OCI-LY1 (cell line): ENCODE results near the gene NFIB.

Experiments used
- H2AFZ ChIP-seq: fragments of 200-600 bp; sonication (generic), shearing (Covaris generic); 2 replicates; pipeline ENCODE4 v1.6.0; 2014; ENCODE audit warnings: antibody characterized with exemption, mild to moderate bottlenecking, low read length
- H3F3A ChIP-seq: fragments of 200-600 bp; sonication (generic), shearing (Covaris generic); 2 replicates; pipeline ENCODE4 v1.6.0; 2014; ENCODE audit warnings: mild to moderate bottlenecking, antibody characterized with exemption, low read length, moderate library complexity; ENCODE audit not compliant: insufficient read depth
- H3K27ac ChIP-seq: fragments of 200-600 bp; sonication (generic); 2 replicates; pipeline ENCODE4 v1.5.1; 2014; ENCODE audit warnings: low read length, mixed run types, mild to moderate bottlenecking, low read depth; ENCODE audit not compliant: poor library complexity, severe bottlenecking
- H3K27me3 ChIP-seq: fragments of 200-600 bp; sonication (generic); 2 replicates; pipeline ENCODE4 v1.6.0; 2014; ENCODE audit warnings: antibody characterized with exemption, mild to moderate bottlenecking, low read length, moderate library complexity; ENCODE audit not compliant: insufficient read depth
- H3K36me3 ChIP-seq: fragments of 200-600 bp; sonication (generic); 2 replicates; pipeline ENCODE4 v1.6.1; 2014; ENCODE audit warnings: mild to moderate bottlenecking, antibody characterized with exemption, low read length, moderate library complexity, mixed read lengths; ENCODE audit not compliant: insufficient read depth
- H3K4me1 ChIP-seq: fragments of 200-600 bp; sonication (generic); 2 replicates; pipeline ENCODE4 v1.5.1; 2014; ENCODE audit warnings: mild to moderate bottlenecking, low read length, moderate library complexity; ENCODE audit not compliant: insufficient read depth, severe bottlenecking
- H3K4me2 ChIP-seq: fragments of 200-600 bp; sonication (generic), shearing (Covaris generic); 2 replicates; pipeline ENCODE4 v1.6.1; 2014; ENCODE audit warnings: low read length
- H3K4me3 ChIP-seq: fragments of 200-600 bp; sonication (generic); 2 replicates; pipeline ENCODE4 v1.5.1; 2014; ENCODE audit warnings: low read length, low read depth, mild to moderate bottlenecking, mixed read lengths; ENCODE audit not compliant: poor library complexity, severe bottlenecking
- H3K79me2 ChIP-seq: fragments of 200-600 bp; shearing (Covaris generic); 2 replicates; pipeline ENCODE4 v1.6.1; 2016; ENCODE audit warnings: mixed run types, low read length, mixed read lengths; ENCODE audit not compliant: insufficient read depth
- H3K9ac ChIP-seq: fragments of 200-600 bp; sonication (generic), shearing (Covaris generic); 2 replicates; pipeline ENCODE4 v1.6.1; 2014; ENCODE audit warnings: mild to moderate bottlenecking, low read length, mixed read lengths
- H3K9me2 ChIP-seq: fragments of 200-600 bp; sonication (generic), shearing (Covaris generic); 2 replicates; pipeline ENCODE4 v1.6.1; 2014; ENCODE audit warnings: low read depth, mild to moderate bottlenecking, low read length, mixed read lengths
- H3K9me3 ChIP-seq: fragments of 200-600 bp; shearing (Covaris generic); 2 replicates; pipeline ENCODE4 v1.6.1; 2014; ENCODE audit warnings: low read length, mixed read lengths
- H4K20me1 ChIP-seq: fragments of 200-600 bp; sonication (generic), shearing (Covaris generic); 2 replicates; pipeline ENCODE4 v1.6.0; 2016; ENCODE audit warnings: mild to moderate bottlenecking, low read length; ENCODE audit not compliant: insufficient read depth
- EZH2 ChIP-seq: fragments of 200-600 bp; sonication (generic), shearing (Covaris generic); IDR thresholded peaks from 2 replicates; pipeline ENCODE4 v1.8.0; 2017; ENCODE audit warnings: borderline replicate concordance, mixed run types, mild to moderate bottlenecking, antibody characterized with exemption, low read length, moderate library complexity, mixed read lengths
- TF ChIP-seq, protein P1 (sequence below): fragments of 200-600 bp; sonication (generic), shearing (Covaris generic); IDR thresholded peaks from 2 replicates; pipeline ENCODE4 v1.5.1; 2017; ENCODE audit warnings: mild to moderate bottlenecking, antibody characterized with exemption, low read length, moderate library complexity, mixed read lengths

The NFIB gene

DNA sequence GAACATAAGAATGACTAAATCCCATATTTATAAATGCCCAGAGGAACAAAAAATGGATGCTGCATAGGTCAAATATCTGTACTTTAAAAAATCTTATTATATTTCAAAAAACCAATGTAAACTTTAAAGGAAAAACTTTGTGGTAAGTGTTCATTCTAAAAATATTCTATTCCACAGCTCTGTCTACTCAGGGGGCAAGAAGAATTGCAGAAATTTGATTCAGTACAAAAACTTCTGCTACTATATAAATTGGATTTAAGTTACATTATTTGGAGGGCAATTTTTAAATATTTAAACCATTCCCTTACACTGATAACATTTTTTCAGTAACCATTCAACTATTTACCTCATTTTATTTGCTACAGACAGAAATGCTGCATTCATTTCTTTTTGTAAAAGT, 32.1 kb downstream of the NFIB start:
- no peak overlapping the region for H2AFZ ChIP-seq
- no peaks in the 10 kb centered on the region for H3K36me3 ChIP-seq
- H3K79me2 ChIP-seq = no peaks in the 10 kb centered on the region

DNA sequence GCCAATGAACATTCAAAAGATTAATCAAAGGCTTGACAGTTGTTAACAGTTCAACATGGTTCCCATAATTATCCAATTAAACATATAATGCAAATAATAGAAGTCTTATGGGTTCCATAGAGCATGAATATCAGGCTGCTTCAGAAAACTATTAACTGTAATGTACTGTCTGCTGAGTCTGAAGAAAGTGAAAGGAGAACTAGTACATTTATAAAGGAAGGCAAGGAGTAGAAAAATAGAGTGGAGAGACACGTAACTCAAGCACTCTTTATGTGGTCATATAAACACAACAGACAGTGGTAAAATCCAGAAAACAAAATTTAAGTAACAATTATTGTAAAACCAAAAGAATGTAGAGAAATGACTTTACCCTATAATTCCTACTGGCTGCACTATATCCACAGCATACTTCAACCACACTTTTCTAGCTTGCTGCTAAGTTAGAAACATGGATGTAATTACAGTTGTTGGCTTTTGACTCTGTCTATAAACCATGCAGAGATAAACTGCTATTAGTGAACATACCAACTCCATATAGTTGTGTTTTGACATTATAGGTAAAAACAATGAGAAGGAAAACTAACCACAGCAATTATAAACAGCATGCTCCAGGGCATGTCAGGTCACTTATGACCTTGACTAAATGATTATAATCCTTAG, 32.7 kb downstream of the NFIB start:
- Histone ChIP-seq H3K9me2 (no peaks in the 10 kb centered on the region), H3K36me3 (no peaks in the 10 kb centered on the region), H3K79me2 (no peaks in the 10 kb centered on the region), H4K20me1 (no peaks in the 10 kb centered on the region), H3F3A (no peaks in the 10 kb centered on the region), H3K4me2 (no peak overlapping the region), H3K4me1 (peaks cover 11% of the 10 kb centered on the region), H2AFZ (no peak overlapping the region), H3K9ac (no peak overlapping the region), H3K27me3 (no peaks in the 10 kb centered on the region), H3K27ac (no peak overlapping the region), H3K9me3 (no peaks in the 10 kb centered on the region), H3K4me3 (no peak overlapping the region)
- TF ChIP-seq, protein P1, sequence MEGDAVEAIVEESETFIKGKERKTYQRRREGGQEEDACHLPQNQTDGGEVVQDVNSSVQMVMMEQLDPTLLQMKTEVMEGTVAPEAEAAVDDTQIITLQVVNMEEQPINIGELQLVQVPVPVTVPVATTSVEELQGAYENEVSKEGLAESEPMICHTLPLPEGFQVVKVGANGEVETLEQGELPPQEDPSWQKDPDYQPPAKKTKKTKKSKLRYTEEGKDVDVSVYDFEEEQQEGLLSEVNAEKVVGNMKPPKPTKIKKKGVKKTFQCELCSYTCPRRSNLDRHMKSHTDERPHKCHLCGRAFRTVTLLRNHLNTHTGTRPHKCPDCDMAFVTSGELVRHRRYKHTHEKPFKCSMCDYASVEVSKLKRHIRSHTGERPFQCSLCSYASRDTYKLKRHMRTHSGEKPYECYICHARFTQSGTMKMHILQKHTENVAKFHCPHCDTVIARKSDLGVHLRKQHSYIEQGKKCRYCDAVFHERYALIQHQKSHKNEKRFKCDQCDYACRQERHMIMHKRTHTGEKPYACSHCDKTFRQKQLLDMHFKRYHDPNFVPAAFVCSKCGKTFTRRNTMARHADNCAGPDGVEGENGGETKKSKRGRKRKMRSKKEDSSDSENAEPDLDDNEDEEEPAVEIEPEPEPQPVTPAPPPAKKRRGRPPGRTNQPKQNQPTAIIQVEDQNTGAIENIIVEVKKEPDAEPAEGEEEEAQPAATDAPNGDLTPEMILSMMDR = no peak
- no peak for TF ChIP-seq EZH2

More for the DNA sequence above, 32.1 kb downstream of the NFIB start:
- TF ChIP-seq, protein P1 = no peak
- no peak overlapping the region for H3K9ac ChIP-seq
- H3K4me2 ChIP-seq = no peak overlapping the region
- no peaks in the 10 kb centered on the region for H3K9me3 ChIP-seq
- H3K27me3 ChIP-seq = no peaks in the 10 kb centered on the region
- no peak overlapping the region for H3K27ac ChIP-seq
- H3K4me3 ChIP-seq = no peak overlapping the region
- no peaks in the 10 kb centered on the region for H3K9me2 ChIP-seq
- H3K4me1 ChIP-seq = peaks cover 11% of the 10 kb centered on the region
- H3F3A ChIP-seq = no peaks in the 10 kb centered on the region
- no peaks in the 10 kb centered on the region for H4K20me1 ChIP-seq

DNA sequence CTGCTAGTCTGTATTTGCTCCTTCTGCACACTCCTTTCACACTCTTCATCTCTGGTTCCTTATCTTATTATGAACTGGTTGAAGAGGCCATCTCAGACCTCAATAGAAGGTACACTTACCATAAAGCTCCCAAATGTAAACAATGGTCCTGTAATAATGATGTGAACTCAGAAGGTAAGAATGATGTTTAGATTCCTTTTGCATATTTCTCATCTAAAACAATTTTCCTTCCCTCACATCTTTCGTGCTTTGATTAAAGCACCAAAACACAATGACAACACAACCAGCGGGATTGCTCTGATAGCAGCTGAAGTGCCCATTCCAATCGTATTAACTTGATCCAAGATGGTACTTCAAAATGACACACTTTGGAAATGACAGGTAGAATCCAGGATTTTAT, 34.3 kb downstream of the NFIB start:
- Histone ChIP-seq H3K9me2 (no peaks in the 10 kb centered on the region), H3K4me2 (no peak overlapping the region), H4K20me1 (no peaks in the 10 kb centered on the region), H3K9me3 (no peaks in the 10 kb centered on the region), H3F3A (no peaks in the 10 kb centered on the region), H3K4me3 (no peak overlapping the region), H3K79me2 (no peaks in the 10 kb centered on the region), H3K9ac (no peak overlapping the region), H3K27ac (no peak overlapping the region), H2AFZ (no peak overlapping the region), H3K27me3 (no peaks in the 10 kb centered on the region), H3K36me3 (no peaks in the 10 kb centered on the region), H3K4me1 (peaks cover 15% of the 10 kb centered on the region)
- TF ChIP-seq, protein P1 = no peak
- no peak for TF ChIP-seq EZH2
